ENCODE results near the gene ZNF622. TPM values are rescaled to one million over a fixed set of nuclear protein-coding genes. Genes with fewer than 3 reads are reported as not detected.

Gene ZNF622
- total and polyA plus RNA-seq, 2 donors (not counting 3 experiments of a cell fraction or from before 2014, with no cell fraction given): 10.0 to 26.6 TPM

- no peaks in the 10 kb centered on the region for H3K9me3 ChIP-seq (replicated peaks; ENCODE audit: control insufficient read depth, insufficient read depth, low read length)
- H3K36me3 ChIP-seq (ENCODE audit: control insufficient read depth in 2 of 2, extremely low read depth in 1 of 2, insufficient read depth in 2 of 2, low read length in 2 of 2): no peaks in the 10 kb centered on the region
- no peak overlapping the region for H3K4me3 ChIP-seq (replicated peaks in 1 of 3; ENCODE audit: insufficient read depth in 1 of 3, low read depth in 1 of 3, low read length in 3 of 3)
- POLR2A ChIA-PET: no interaction called here
- no peak overlapping the region for H3K9ac ChIP-seq (replicated peaks; ENCODE audit: extremely low read depth, insufficient read depth, low read length)
- no peak overlapping the region for H2AFZ ChIP-seq (ENCODE audit: low read depth, low read length)
- dilution Hi-C loops (cut with MboI; ENCODE audit: extremely low pct_ligation_motif_present, low sequenced_read_pairs): no loop called here
- FAIRE-seq (no peak), DNase-seq (ENCODE audit: low read depth, low spot score) (no peak)
- no peaks in the 10 kb centered on the region for H3K4me1 ChIP-seq (ENCODE audit: control insufficient read depth, extremely low read depth, insufficient read depth, low read length)
- H4K20me1 ChIP-seq (replicated peaks; ENCODE audit: control insufficient read depth, extremely low read depth, insufficient read depth, low read length): no peaks in the 10 kb centered on the region
- CTCF ChIA-PET: no interaction called here
- BruUV-seq (replicated peaks): no TSS peak
- H3K27ac ChIP-seq (ENCODE audit: insufficient read depth, low read depth, low read length): no peak overlapping the region
- no peaks in the 10 kb centered on the region for H3K27me3 ChIP-seq (ENCODE audit: control insufficient read depth in 2 of 2, insufficient read depth in 2 of 2, low read length in 2 of 2)
- TF ChIP-seq GATA2 (IDR thresholded peaks at IDR 0.05; ENCODE audit: insufficient read depth, insufficient read length, low read depth, low read length) (no peak), POLR2AphosphoS5 (IDR thresholded peaks at IDR 0.05; ENCODE audit: insufficient read depth, low read depth, low read length) (no peak), FOS (IDR thresholded peaks at IDR 0.05; ENCODE audit: borderline replicate concordance, insufficient read depth, low read length) (no peak), POLR2A (IDR thresholded peaks at IDR 0.05; ENCODE audit: low read depth, low read length) (no peak), EZH2 (IDR thresholded peaks at IDR 0.05; ENCODE audit: borderline replicate concordance, low read depth, low read length, severe bottlenecking) (no peak), JUN (IDR thresholded peaks at IDR 0.05; ENCODE audit: borderline replicate concordance, insufficient read depth, insufficient read length, low read depth) (no peak), MYC (IDR thresholded peaks at IDR 0.05; ENCODE audit: low read depth, low read length) (no peak)
- TF ChIP-seq, protein P1, sequence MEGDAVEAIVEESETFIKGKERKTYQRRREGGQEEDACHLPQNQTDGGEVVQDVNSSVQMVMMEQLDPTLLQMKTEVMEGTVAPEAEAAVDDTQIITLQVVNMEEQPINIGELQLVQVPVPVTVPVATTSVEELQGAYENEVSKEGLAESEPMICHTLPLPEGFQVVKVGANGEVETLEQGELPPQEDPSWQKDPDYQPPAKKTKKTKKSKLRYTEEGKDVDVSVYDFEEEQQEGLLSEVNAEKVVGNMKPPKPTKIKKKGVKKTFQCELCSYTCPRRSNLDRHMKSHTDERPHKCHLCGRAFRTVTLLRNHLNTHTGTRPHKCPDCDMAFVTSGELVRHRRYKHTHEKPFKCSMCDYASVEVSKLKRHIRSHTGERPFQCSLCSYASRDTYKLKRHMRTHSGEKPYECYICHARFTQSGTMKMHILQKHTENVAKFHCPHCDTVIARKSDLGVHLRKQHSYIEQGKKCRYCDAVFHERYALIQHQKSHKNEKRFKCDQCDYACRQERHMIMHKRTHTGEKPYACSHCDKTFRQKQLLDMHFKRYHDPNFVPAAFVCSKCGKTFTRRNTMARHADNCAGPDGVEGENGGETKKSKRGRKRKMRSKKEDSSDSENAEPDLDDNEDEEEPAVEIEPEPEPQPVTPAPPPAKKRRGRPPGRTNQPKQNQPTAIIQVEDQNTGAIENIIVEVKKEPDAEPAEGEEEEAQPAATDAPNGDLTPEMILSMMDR (IDR thresholded peaks at IDR 0.05; ENCODE audit: extremely low read depth in 1 of 2, insufficient read depth in 1 of 2, low read depth in 1 of 2, low read length in 2 of 2): no peak
- TF ChIP-seq, protein P2, sequence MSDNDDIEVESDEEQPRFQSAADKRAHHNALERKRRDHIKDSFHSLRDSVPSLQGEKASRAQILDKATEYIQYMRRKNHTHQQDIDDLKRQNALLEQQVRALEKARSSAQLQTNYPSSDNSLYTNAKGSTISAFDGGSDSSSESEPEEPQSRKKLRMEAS (IDR thresholded peaks at IDR 0.05; ENCODE audit: insufficient read depth, insufficient read length): no peak
- H3K79me2 ChIP-seq (ENCODE audit: control insufficient read depth, insufficient read depth, low read length): no peaks in the 10 kb centered on the region
- no peak overlapping the region for H3K4me2 ChIP-seq (ENCODE audit: insufficient read depth, low read length)
- intact Hi-C loops (cut with micrococcal nuclease): no loop called here
- H3K9me1 ChIP-seq (replicated peaks; ENCODE audit: control insufficient read depth, extremely low read depth, insufficient read depth, low read length): no peaks in the 10 kb centered on the region
Measured at GRCh38 chr5:16417398-16418074, 48.1 kb downstream of the ZNF622 start.
